ENCODE measurements around the gene SPATS1.
"Not testable (repeated sequence)": the region's sequence is repeated elsewhere in the genome, so short reads cannot be mapped to it uniquely, and the experiment has no call there.

Gene SPATS1

DNA sequence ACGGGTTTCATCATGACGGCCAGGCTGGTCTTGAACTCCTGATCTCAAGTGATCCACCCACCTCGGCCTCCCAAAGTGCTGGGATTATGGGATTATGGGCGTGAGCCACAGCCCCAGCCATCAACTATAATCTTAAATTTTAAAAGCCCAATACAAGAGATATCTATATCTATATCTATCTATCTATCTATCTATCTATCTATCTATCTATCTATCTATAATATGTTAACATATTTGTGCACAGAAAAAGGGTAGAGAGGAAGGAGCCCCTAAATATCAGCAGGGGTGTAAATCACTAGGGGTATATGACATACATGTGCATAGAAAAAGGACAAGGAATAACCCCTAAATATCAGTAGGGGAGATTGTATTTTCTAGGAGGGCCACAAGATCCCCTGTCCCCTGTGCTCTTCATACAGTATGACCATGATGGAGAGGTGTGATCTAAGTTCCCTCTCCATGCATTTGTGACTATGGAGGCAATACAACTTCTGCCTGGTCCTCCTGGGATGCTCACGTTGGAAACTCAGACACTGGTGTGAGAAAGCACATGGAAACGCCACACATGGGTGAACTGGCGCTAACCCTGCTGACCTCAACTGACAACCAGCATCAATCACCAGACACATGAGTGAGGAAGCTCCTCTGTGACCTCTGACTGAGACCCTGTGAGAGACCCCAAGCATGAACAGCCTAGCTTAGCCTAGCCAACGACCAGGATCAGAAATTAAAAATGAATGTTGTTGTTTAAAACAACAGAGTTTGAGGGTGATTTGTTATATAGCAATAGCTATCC, 1.2 kb upstream of the SPATS1 start:
- no peak for DNase-seq (ENCODE audit: low read depth)
- TF ChIP-seq, protein P1, sequence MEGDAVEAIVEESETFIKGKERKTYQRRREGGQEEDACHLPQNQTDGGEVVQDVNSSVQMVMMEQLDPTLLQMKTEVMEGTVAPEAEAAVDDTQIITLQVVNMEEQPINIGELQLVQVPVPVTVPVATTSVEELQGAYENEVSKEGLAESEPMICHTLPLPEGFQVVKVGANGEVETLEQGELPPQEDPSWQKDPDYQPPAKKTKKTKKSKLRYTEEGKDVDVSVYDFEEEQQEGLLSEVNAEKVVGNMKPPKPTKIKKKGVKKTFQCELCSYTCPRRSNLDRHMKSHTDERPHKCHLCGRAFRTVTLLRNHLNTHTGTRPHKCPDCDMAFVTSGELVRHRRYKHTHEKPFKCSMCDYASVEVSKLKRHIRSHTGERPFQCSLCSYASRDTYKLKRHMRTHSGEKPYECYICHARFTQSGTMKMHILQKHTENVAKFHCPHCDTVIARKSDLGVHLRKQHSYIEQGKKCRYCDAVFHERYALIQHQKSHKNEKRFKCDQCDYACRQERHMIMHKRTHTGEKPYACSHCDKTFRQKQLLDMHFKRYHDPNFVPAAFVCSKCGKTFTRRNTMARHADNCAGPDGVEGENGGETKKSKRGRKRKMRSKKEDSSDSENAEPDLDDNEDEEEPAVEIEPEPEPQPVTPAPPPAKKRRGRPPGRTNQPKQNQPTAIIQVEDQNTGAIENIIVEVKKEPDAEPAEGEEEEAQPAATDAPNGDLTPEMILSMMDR (IDR thresholded peaks at IDR 0.05; ENCODE audit: control insufficient read depth, insufficient read depth, low read depth, low read length, missing control alignments) = no peak
- no peak overlapping the region for H3K4me3 ChIP-seq (ENCODE audit: control insufficient read depth, low read depth, low read length)

DNA sequence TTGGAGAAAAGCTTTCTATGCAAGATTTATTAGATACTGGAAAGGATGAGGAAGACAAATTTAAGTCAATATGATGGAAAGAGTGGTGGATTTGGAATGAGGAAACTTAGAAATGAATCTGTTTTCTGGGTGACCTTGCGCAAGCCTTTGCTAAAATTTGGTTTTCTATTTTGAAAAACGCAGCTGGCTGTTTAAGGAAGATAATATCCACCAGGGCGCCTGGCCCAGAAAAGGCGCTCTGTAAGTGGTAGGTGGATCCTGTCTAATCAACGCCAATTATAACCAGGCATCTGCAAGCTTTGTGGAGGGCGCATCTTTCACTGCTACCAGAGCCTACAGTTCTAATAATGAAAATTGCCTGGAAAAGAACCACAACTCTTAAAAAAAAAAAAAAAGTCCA, 398 bp upstream of the SPATS1 start:
- DNase-seq (ENCODE audit: low read depth) = no peak
- no peak overlapping the region for H3K4me3 ChIP-seq (ENCODE audit: control insufficient read depth, low read depth, low read length)
- TF ChIP-seq, protein P1 (IDR thresholded peaks at IDR 0.05; ENCODE audit: control insufficient read depth, insufficient read depth, low read depth, low read length, missing control alignments) = no peak

DNA sequence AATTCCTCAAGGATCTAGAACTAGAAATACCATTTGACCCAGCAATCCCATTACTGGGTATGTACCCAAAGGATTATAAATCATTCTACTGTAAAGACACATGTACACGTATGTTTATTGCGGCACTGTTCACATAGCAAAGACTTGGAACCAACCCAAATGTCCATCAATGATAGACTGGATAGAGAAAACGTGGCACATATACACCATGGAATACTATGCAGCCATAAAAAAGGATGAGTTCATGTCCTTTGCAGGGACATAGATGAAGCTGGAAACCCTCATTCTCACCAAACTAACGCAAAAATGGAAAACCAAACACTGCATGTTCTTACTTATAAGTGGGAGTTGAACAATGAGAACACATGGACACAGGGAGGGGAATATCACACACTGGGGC, 4.4 kb downstream of the SPATS1 start:
- not testable (repeated sequence) for DNase-seq (ENCODE audit: low read depth); H3K4me3 ChIP-seq (ENCODE audit: control insufficient read depth, low read depth, low read length)

DNA sequence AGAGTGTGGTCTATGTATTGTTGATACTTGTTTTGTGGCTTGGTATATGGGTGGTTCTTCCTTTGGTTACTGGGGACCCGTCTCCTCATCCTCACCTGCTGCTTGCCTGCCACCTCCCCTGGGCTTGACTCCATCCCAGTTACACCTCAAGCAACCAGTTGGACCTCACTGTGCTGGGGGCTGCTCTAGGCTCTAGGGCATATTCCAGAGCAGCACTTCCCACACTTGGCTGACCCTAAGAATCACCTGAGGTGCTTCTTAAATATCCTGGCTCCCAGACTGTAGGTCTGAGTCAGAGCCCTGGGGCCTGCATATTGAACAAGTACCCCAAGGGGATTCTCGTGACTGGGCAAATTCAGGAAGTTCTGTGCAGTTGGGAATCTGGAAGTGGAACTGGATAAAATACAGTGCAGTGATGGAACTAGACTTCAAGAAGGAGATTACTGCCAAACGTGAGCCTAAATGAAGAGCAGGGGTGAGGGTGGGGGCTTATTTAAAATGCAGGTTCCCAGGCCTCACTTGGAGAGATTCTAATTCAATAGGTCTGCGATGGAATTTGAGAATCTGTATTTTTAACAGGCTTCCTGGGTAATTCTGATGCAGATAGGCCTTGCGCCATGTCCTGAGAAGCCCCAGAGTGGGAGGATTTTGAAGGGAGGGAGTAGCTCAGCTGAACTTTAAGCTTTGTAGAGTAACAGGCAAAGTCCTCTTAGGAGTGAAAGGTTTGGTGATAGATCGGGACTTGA, 7.6 kb downstream of the SPATS1 start:
- DNase-seq (ENCODE audit: low read depth) = no peak
- H3K4me3 ChIP-seq (ENCODE audit: control insufficient read depth, low read depth, low read length) = no peak overlapping the region
- TF ChIP-seq, protein P1 (IDR thresholded peaks at IDR 0.05; ENCODE audit: control insufficient read depth, insufficient read depth, low read depth, low read length, missing control alignments) = no peak

DNA sequence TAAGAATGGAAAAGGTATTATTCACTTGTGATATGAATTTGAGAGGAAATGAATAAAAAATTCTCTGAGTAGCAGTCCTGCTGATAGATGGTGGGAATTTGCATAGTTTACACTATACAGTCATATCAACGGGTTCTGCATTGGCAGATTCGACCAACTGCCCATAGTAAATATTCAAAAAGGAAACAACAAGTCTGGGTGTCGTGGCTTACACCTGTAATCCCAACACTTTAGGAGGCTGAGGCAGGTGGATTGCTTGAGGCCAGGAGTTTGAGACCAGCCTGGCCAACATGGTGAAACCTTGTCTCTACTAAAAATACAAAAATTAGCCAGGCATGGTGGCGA, 8.2 kb downstream of the SPATS1 start:
- not testable (repeated sequence) for DNase-seq (ENCODE audit: low read depth); H3K4me3 ChIP-seq (ENCODE audit: control insufficient read depth, low read depth, low read length)

DNA sequence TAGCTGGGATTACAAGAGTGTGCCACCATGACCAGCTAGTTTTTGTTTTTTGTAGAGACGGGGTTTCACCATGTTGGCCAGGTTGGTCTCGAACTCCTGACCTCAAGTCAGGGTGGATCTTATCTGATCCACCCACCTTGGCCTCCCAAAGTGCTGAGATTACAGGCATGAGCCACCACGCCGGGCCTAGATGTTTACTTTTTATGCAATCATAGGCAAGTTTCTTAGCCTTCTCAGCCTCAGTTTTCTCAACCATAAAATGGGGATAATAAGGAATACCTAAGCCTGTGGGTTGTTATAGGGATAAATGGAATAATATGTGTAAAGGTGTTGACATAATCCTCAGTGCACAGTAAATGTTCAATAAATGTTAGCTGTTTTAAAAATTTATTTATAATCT, 9.8 kb downstream of the SPATS1 start:
- DNase-seq (ENCODE audit: low read depth) = no peak
- TF ChIP-seq, protein P1 (IDR thresholded peaks at IDR 0.05; ENCODE audit: control insufficient read depth, insufficient read depth, low read depth, low read length, missing control alignments) = no peak
- H3K4me3 ChIP-seq (ENCODE audit: control insufficient read depth, low read depth, low read length) = no peak overlapping the region

DNA sequence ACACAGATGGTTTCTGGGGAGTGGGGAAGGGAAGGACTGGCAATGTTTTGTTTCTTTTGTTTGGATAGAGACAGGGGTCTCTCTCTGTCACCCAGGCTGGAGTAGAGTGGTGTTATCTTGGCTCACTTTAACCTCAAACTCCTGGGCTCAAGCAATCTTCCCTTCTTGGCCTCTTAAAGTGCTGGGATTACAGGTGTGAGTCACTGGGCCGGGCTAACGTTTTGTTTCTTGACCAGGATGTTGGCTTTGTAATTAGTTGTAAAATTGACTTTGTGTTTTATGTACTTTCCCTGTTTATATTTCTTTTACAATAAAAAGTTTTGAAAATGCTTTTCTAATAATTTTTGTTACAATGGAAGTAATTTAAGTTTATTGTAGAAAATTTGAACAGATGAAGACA, 10.9 kb downstream of the SPATS1 start:
- no peak overlapping the region for H3K4me3 ChIP-seq (ENCODE audit: control insufficient read depth, low read depth, low read length)
- DNase-seq (ENCODE audit: low read depth) = no peak
- TF ChIP-seq, protein P1 (IDR thresholded peaks at IDR 0.05; ENCODE audit: control insufficient read depth, insufficient read depth, low read depth, low read length, missing control alignments) = no peak
